WTC11 (cell line): ENCODE data around the gene HOXD13.

Source experiments
- CBFB ChIP-seq: sonication (generic); formaldehyde crosslinking; IDR thresholded peaks from 2 replicates; pipeline ENCODE4 v1.8.1; 2022; ENCODE audit warnings: mild to moderate bottlenecking, low read depth, missing genetic modification reagents
- FOXJ3 ChIP-seq: sonication (generic); formaldehyde crosslinking; IDR thresholded peaks from 2 replicates; pipeline ENCODE4 v1.9.0; 2021; ENCODE audit warnings: missing genetic modification reagents, mild to moderate bottlenecking, borderline replicate concordance
- HMGA2 ChIP-seq: fragments of 250-450 bp; sonication (Bioruptor Pico); IDR thresholded peaks from 2 replicates; pipeline ENCODE4 v1.4.0; 2021; ENCODE audit warnings: mild to moderate bottlenecking, moderate library complexity
- MYBL2 ChIP-seq: sonication (generic); formaldehyde crosslinking; IDR thresholded peaks from 2 replicates; pipeline ENCODE4 v1.8.1; 2023; ENCODE audit warnings: mild to moderate bottlenecking, moderate library complexity, missing genetic modification reagents
- SP1 ChIP-seq: sonication (generic); formaldehyde crosslinking; conservative IDR thresholded peaks from 2 replicates; pipeline ENCODE4 v1.8.1; 2022; ENCODE audit warnings: missing genetic modification reagents
- ZNF232 ChIP-seq: sonication (generic); formaldehyde crosslinking; IDR thresholded peaks from 2 replicates; pipeline ENCODE4 v1.8.0; 2022; ENCODE audit warnings: mild to moderate bottlenecking, missing genetic modification reagents
- TF ChIP-seq, protein P1 (sequence below): fragments of 200-600 bp; IDR thresholded peaks from 2 replicates; pipeline ENCODE4 v1.8.0; 2022; ENCODE audit warnings: antibody characterized with exemption
- TF ChIP-seq, protein P2 (sequence below): sonication (generic); formaldehyde crosslinking; IDR thresholded peaks from 2 replicates; pipeline ENCODE4 v1.8.1; 2022; ENCODE audit warnings: missing genetic modification reagents, borderline replicate concordance
- TF ChIP-seq, protein P3 (sequence below): fragments of 250-450 bp; sonication (Bioruptor Pico); IDR thresholded peaks from 2 replicates; pipeline ENCODE4 v2.1.2; 2022; ENCODE audit warnings: mild to moderate bottlenecking, moderate library complexity

DNA sequence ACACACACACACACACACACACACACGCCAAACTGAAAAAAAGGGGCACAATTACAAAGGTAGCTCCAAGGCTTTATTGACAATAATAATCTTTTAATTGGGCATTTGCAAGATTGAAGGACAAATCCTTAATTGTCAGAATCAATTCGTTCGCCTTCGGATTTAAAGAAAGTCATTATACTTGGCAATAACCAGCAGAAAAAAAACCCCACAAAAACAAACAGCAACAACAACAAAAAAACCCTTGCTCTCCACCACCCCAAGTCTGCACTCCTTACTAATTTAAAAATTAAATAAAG is 35.2 kb downstream of the HOXD13 start:
- TF ChIP-seq FOXJ3 (CRISPR knock-in tag) (no peak), ZNF232 (no peak), MYBL2 (CRISPR knock-in tag) (no peak), CBFB (CRISPR knock-in tag) (no peak), SP1 (CRISPR knock-in tag) (no peak), HMGA2 (CRISPR knock-in tag) (no peak)
- TF ChIP-seq, protein P1, sequence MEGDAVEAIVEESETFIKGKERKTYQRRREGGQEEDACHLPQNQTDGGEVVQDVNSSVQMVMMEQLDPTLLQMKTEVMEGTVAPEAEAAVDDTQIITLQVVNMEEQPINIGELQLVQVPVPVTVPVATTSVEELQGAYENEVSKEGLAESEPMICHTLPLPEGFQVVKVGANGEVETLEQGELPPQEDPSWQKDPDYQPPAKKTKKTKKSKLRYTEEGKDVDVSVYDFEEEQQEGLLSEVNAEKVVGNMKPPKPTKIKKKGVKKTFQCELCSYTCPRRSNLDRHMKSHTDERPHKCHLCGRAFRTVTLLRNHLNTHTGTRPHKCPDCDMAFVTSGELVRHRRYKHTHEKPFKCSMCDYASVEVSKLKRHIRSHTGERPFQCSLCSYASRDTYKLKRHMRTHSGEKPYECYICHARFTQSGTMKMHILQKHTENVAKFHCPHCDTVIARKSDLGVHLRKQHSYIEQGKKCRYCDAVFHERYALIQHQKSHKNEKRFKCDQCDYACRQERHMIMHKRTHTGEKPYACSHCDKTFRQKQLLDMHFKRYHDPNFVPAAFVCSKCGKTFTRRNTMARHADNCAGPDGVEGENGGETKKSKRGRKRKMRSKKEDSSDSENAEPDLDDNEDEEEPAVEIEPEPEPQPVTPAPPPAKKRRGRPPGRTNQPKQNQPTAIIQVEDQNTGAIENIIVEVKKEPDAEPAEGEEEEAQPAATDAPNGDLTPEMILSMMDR: no peak
- TF ChIP-seq, protein P2, sequence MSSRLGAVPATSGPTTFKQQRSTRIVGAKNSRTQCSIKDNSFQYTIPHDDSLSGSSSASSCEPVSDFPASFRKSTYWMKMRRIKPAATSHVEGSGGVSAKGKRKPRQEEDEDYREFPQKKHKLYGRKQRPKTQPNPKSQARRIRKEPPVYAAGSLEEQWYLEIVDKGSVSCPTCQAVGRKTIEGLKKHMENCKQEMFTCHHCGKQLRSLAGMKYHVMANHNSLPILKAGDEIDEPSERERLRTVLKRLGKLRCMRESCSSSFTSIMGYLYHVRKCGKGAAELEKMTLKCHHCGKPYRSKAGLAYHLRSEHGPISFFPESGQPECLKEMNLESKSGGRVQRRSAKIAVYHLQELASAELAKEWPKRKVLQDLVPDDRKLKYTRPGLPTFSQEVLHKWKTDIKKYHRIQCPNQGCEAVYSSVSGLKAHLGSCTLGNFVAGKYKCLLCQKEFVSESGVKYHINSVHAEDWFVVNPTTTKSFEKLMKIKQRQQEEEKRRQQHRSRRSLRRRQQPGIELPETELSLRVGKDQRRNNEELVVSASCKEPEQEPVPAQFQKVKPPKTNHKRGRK (CRISPR knock-in tag): no peak
- TF ChIP-seq, protein P3, sequence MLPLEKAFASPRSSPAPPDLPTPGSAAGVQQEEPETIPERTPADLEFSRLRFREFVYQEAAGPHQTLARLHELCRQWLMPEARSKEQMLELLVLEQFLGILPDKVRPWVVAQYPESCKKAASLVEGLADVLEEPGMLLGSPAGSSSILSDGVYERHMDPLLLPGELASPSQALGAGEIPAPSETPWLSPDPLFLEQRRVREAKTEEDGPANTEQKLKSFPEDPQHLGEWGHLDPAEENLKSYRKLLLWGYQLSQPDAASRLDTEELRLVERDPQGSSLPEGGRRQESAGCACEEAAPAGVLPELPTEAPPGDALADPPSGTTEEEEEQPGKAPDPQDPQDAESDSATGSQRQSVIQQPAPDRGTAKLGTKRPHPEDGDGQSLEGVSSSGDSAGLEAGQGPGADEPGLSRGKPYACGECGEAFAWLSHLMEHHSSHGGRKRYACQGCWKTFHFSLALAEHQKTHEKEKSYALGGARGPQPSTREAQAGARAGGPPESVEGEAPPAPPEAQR: no peak
